HepG2 (cell line): ENCODE results near the gene VAMP8. TPM values are rescaled to one million over a fixed set of nuclear protein-coding genes. Genes with fewer than 3 reads are reported as not detected.

Experiments used
- FLYWCH1 ChIP-seq: sonication (generic); formaldehyde crosslinking; IDR thresholded peaks from 2 replicates; pipeline ENCODE4 v1.8.1; 2023; ENCODE audit warnings: mild to moderate bottlenecking, missing genetic modification reagents
- GTF2F1 ChIP-seq: fragments of 150-350 bp; IDR thresholded peaks from 2 replicates; pipeline ENCODE4 v1.6.1; 2014; ENCODE audit warnings: low read length
- HDAC2 ChIP-seq: sonication (generic); formaldehyde crosslinking; IDR thresholded peaks from 2 replicates; pipeline ENCODE4 v1.4.0; 2020; ENCODE audit warnings: missing genetic modification reagents
- MEIS1 ChIP-seq: sonication (generic); formaldehyde crosslinking; IDR thresholded peaks from 2 replicates; pipeline ENCODE4 v1.9.0; 2021; ENCODE audit warnings: mild to moderate bottlenecking, missing genetic modification reagents, moderate library complexity, borderline replicate concordance
- MYC ChIP-seq: sonication (generic); formaldehyde crosslinking; IDR thresholded peaks from 2 replicates; pipeline ENCODE4 v1.9.0; 2021; ENCODE audit warnings: missing genetic modification reagents, borderline replicate concordance
- NR2F1 ChIP-seq, 2 experiments: fragments of 450-650 bp in 1 of 2; formaldehyde crosslinking in 1 of 2; IDR thresholded peaks; 2 replicates each; pipeline versions ENCODE4 v1.5.0 to v1.6.1; 2016 to 2020; ENCODE audit warnings: mild to moderate bottlenecking in 1 of 2, missing compliant biosample characterization in 1 of 2, missing genetic modification reagents in 1 of 2, moderate library complexity in 1 of 2
- RBAK ChIP-seq: sonication (generic); formaldehyde crosslinking; IDR thresholded peaks from 2 replicates; pipeline ENCODE4 v1.5.1; 2020; ENCODE audit warnings: mild to moderate bottlenecking, missing genetic modification reagents
- RERE ChIP-seq: IDR thresholded peaks from 2 replicates; pipeline ENCODE4 v1.6.1; 2016; ENCODE audit warnings: low read depth, missing genetic modification reagents, missing compliant biosample characterization
- TARDBP ChIP-seq: sonication (generic); formaldehyde crosslinking; IDR thresholded peaks from 2 replicates; pipeline ENCODE4 v1.8.0; 2022; ENCODE audit warnings: mild to moderate bottlenecking, missing genetic modification reagents
- TBP ChIP-seq: sonication (generic); formaldehyde crosslinking; IDR thresholded peaks from 2 replicates; pipeline ENCODE4 v1.5.0; 2020; ENCODE audit warnings: missing genetic modification reagents
- TBX3 ChIP-seq: fragments of 450-650 bp; IDR thresholded peaks from 2 replicates; pipeline ENCODE4 v1.6.1; 2017; ENCODE audit warnings: antibody characterized with exemption, mild to moderate bottlenecking, inconsistent platforms, borderline replicate concordance
- ZNF142 ChIP-seq: sonication (generic); formaldehyde crosslinking; IDR thresholded peaks from 2 replicates; pipeline ENCODE4 v1.4.0; 2020; ENCODE audit warnings: missing genetic modification reagents
- ZNF251 ChIP-seq: sonication (generic); formaldehyde crosslinking; IDR thresholded peaks from 2 replicates; pipeline ENCODE4 v1.9.0; 2021; ENCODE audit warnings: mild to moderate bottlenecking, missing genetic modification reagents
- ZNF34 ChIP-seq: sonication (generic); formaldehyde crosslinking; IDR thresholded peaks from 2 replicates; pipeline ENCODE4 v1.4.0; 2020; ENCODE audit warnings: mild to moderate bottlenecking, missing genetic modification reagents, borderline replicate concordance
- ZNF546 ChIP-seq: sonication (generic); formaldehyde crosslinking; conservative IDR thresholded peaks from 2 replicates; pipeline ENCODE4 v1.8.1; 2023; ENCODE audit warnings: mild to moderate bottlenecking, missing genetic modification reagents
- ZNF563 ChIP-seq: sonication (generic); formaldehyde crosslinking; IDR thresholded peaks from 2 replicates; pipeline ENCODE4 v1.8.0; 2022; ENCODE audit warnings: mild to moderate bottlenecking, moderate library complexity, missing genetic modification reagents
- ZNF615 ChIP-seq: sonication (generic); formaldehyde crosslinking; IDR thresholded peaks from 2 replicates; pipeline ENCODE4 v1.5.0; 2020; ENCODE audit warnings: mild to moderate bottlenecking, missing genetic modification reagents, borderline replicate concordance
- ZNF850 ChIP-seq: sonication (generic); formaldehyde crosslinking; conservative IDR thresholded peaks from 2 replicates; pipeline ENCODE4 v1.9.0; 2021; ENCODE audit warnings: mild to moderate bottlenecking, missing genetic modification reagents
- polyA plus RNA-seq, 8 experiments: library from polyadenylated mRNA; depleted of rRNA in 3 of 8; stranded (reverse) in 7 of 8; unstranded in 1 of 8; fragments of >200 nt; fragmentation: Illumina TruSeq in 4 of 8; extraction: Trizol in 4 of 8; gene quantifications; 2 replicates each; pipeline versions ENCODE4 v1.2.1 to v1.2.3, GENCODE V29; 2011 to 2016; ENCODE audit warnings: low read depth in 4 of 8, missing spikeins in 1 of 8, mixed read lengths in 1 of 8; ENCODE audit not compliant: insufficient read depth in 1 of 8
- total RNA-seq, 5 experiments: library from RNA; depleted of rRNA; stranded (reverse); fragments of >200 nt; fragmentation: Illumina TruSeq; extraction: Trizol; gene quantifications; 2 replicates each; pipeline ENCODE4 v1.2.3, GENCODE V29; 2016; ENCODE audit warnings: low read depth in 1 of 5

VAMP8 gene
- total and polyA plus RNA-seq, 2 of the 13 experiments (the other 11 are each of a cell fraction or from before 2014, with no cell fraction given), result 83.3 to 157 TPM

DNA sequence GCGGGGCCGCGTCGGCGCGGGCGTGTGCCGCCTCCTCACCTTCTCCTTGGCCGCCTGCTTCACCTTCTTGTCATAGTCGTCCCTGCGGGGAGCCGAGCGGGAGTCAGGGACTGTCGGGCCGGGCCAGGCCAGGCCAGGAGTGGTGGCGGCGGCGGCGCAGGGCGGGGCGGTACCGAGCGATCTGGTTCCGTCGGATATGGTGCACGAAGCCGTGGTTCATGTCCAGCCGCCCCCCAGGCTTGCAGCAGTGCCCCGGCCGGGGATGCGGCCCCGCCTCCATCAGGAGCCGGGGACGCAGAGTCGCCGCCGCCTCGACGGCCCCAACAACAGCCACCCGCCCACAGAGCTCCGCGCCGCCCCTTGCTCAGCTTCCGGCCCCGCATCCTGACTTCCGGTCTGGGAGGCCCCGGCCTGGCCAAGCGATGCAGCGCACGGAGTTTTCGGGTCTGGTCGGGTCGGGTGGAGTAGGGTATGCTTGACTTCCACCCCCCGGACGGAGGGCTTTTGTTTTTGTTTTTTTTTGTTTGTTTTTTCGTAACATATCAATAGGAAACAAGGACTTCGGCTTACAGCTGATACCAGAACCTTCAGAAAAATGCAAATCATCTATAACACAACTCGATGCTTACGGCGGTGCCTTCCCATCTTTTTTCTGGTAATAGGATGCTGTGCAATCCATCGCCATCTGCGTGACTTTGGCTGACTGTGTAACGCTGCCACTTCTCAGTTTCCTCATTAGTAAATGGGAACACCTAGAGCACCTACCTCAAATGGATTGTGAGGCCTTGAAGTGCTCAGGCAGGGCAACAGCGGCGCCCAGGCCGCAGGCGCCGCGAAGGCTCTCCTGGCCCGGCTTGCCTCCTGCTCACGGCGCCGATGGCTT, 34.6 kb downstream of the VAMP8 start, which contains the start of gene C2orf68 (continued):
- TF ChIP-seq ZNF142 (CRISPR knock-in tag), result peak; percentile 84; the same call in 1 of the 2 replicates
- no peak for TF ChIP-seq ZNF251
- TF ChIP-seq ZNF850 (CRISPR knock-in tag), result no peak
- TF ChIP-seq GTF2F1, result no peak
- peak; percentile 50 for TF ChIP-seq ZNF34 (CRISPR knock-in tag)
- peak; percentile 61; the same call in 1 of the 2 replicates for TF ChIP-seq TARDBP (CRISPR knock-in tag)
- TF ChIP-seq ZNF546 (CRISPR knock-in tag), result no peak
- TF ChIP-seq ZNF615 (CRISPR knock-in tag), result no peak
- no peak for TF ChIP-seq TBP (CRISPR knock-in tag)
- peak; percentile 75; the same call in 1 of the 2 replicates for TF ChIP-seq FLYWCH1 (CRISPR knock-in tag)
- TF ChIP-seq NR2F1 (CRISPR knock-in tag; IDR thresholded peaks at IDR 0.05), result no peak
- peak; percentile 33 for TF ChIP-seq RERE
- peak; percentile 85 for TF ChIP-seq ZNF563 (CRISPR knock-in tag)
- no peak for TF ChIP-seq TBX3
- TF ChIP-seq MEIS1, result 0 out of 2 replicates have a peak, but pooled peaks have one; percentile 77
- no peak for TF ChIP-seq RBAK (CRISPR knock-in tag)
- TF ChIP-seq MYC, result peak; percentile 69; the same call in 1 of the 2 replicates
- TF ChIP-seq HDAC2 (CRISPR knock-in tag), result peak; percentile 55
